ENCODE measurements around the gene ZDHHC11.

DNA sequence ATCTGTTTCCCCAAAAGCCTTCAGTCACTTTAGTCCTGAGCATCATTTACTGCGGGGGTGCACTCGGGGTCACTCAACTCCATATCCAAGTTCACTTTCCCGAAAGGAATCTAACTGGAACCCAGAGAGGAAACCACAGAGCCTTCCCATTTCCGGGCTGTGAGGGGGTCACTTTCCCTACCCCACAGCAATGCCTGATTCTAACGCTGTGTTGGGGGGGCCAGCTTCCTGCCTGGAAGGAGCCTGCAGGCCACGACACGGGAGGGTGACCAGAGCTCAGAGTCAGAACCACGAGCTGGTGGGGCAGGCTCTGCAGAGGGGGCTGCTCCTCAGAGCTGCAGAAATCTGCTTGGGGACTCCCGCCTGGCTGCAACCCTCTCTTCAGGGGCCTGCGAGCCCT, 21.5 kb upstream of the ZDHHC11 start:
- TF ChIP-seq, protein P1, sequence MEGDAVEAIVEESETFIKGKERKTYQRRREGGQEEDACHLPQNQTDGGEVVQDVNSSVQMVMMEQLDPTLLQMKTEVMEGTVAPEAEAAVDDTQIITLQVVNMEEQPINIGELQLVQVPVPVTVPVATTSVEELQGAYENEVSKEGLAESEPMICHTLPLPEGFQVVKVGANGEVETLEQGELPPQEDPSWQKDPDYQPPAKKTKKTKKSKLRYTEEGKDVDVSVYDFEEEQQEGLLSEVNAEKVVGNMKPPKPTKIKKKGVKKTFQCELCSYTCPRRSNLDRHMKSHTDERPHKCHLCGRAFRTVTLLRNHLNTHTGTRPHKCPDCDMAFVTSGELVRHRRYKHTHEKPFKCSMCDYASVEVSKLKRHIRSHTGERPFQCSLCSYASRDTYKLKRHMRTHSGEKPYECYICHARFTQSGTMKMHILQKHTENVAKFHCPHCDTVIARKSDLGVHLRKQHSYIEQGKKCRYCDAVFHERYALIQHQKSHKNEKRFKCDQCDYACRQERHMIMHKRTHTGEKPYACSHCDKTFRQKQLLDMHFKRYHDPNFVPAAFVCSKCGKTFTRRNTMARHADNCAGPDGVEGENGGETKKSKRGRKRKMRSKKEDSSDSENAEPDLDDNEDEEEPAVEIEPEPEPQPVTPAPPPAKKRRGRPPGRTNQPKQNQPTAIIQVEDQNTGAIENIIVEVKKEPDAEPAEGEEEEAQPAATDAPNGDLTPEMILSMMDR (IDR thresholded peaks at IDR 0.05; ENCODE audit: low read depth, low read length, poor library complexity, severe bottlenecking) = no peak
- no peak for TF ChIP-seq EZH2phosphoT487 (IDR thresholded peaks at IDR 0.05; ENCODE audit: borderline replicate concordance, low read length)

Measured in DOHH2 (cell line).